ENCODE results near the gene PHGDH.

DNA sequence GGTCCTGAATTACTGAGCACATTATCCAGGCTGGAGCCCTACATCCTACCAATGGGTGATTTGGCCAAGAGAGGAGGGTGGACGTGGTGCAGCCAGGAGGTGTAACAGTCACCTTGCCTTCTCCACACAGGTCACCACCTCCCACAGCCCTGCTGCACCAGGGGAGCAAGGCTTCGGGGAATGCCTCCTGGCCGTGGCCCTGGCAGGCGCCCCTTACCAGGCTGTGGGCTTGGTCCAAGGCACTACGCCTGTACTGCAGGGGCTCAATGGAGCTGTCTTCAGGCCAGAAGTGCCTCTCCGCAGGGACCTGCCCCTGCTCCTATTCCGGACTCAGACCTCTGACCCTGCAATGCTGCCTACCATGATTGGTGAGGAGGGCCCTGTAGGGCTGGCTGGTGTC is 30.9 kb downstream of the PHGDH start:
- TF ChIP-seq POLR2A (IDR thresholded peaks at IDR 0.05) = no peak
- TF ChIP-seq, protein P1, sequence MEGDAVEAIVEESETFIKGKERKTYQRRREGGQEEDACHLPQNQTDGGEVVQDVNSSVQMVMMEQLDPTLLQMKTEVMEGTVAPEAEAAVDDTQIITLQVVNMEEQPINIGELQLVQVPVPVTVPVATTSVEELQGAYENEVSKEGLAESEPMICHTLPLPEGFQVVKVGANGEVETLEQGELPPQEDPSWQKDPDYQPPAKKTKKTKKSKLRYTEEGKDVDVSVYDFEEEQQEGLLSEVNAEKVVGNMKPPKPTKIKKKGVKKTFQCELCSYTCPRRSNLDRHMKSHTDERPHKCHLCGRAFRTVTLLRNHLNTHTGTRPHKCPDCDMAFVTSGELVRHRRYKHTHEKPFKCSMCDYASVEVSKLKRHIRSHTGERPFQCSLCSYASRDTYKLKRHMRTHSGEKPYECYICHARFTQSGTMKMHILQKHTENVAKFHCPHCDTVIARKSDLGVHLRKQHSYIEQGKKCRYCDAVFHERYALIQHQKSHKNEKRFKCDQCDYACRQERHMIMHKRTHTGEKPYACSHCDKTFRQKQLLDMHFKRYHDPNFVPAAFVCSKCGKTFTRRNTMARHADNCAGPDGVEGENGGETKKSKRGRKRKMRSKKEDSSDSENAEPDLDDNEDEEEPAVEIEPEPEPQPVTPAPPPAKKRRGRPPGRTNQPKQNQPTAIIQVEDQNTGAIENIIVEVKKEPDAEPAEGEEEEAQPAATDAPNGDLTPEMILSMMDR (IDR thresholded peaks at IDR 0.05) = no peak
